Mesenteric fat pad (tissue), 1 donor: ENCODE results near the gene CUL7. TPM values are rescaled to one million over a fixed set of nuclear protein-coding genes. Genes with fewer than 3 reads are reported as not detected.
A peak's percentile ranks its signal among the peaks of the same experiment; 100 is the strongest.
"Not testable (repeated sequence)": the region's sequence is repeated elsewhere in the genome, so short reads cannot be mapped to it uniquely, and the experiment has no call there.

Experiments
- DNase-seq: peaks from one replicate; pipeline ENCODE4 v3.0.0-alpha.2; 2020; ENCODE audit warnings: low spot score
- long read RNA-seq: library from polyadenylated mRNA; unstranded; transcript quantifications from one replicate; pipeline ENCODE4 v2.0.0, GENCODE V29; 2020
- total RNA-seq: library from RNA; stranded (reverse); fragmentation: NEBNext Ultra II Directional; extraction: Animal tissue kit (Norgen Biotek cat#: 25700); gene quantifications from one replicate; pipeline ENCODE4 v1.2.1, GENCODE V29; 2021
- donor health status: DM: yes; HTN: yes; CAD: no.

CUL7 gene
- total RNA-seq, result 13.7 TPM
- long read RNA-seq, partial matches to known transcripts, result 6 of 15 reads
- long read RNA-seq, other reads (novel, unspliced or antisense), result 9 of 15 reads

DNA sequence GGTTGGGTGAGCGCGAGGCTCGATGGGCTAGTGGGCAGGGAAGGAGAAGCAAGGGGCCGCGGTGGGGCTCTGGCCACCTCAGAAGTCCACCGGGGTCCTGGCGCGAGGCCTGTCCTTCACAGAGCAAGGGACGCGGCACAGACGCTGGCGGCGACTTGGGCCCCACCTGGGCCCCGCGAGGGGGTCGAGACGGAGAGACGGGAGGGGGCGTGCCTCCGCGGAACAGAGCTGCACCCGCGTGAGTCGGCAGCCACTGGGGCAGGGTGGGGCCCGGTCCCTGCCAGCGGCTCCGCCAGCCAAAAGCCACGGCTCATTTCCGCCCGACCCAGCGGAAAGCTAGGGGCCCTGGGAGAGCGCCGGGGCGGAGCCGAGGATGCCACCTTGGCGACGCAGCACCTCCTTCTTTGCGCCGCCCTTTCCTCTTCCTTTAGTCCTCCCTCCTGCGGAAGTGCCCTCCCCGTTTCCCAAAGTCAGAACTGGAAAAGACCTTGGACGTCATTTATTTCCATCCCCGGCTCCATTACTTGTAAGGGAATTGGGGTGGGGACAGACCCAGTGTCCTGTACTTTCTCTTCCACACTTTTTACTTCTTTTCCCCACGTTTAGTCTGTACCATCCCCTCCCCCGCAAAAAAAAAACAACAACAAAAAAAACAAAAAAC lies at the start of gene CUL7:
TSS of gene CUL7 (minus strand) at position 307 of the 661 bp plus-strand sequence. CDS start 1,063 bp downstream, outside the sequence.
- DNase-seq, result peak; percentile 97

DNA sequence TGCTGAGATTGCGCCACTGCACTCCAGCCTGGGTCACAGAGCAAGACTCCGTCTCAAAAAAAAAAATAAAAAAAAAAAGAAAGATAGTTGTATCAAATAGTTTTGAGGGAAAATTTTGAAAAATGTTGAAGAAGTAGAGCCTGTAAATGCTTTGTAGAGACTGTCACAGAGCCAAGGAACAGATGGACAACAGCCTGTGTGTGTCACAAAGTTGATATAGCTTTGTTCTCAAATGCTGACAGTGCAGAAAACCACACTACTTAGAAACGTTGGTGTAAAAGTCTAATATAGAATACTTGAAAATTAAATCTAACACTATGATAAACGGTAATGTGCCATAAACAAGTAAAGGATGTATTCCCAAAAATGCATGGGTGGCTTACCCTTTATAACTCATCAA lies 47.8 kb upstream of the CUL7 start:
- no peak for DNase-seq

DNA sequence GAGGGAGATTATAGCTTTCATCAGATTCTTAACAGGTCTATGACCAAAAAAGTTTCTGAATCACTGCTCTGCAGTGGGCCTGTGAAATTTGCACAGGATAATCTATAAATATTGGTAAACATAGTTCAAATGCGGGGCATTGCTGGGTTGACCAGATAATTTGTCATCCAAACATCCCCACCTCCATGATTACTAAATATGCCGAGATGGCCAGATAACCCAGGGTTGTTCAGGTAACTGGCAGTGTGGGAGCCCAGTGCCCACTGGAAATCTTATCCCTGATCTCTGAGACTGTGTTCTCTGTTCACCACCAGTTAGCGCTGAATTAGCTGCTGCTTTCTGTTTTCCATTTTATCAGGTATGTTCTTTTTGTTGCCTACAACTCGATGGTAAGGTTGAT lies 43.9 kb upstream of the CUL7 start:
- DNase-seq, result no peak

DNA sequence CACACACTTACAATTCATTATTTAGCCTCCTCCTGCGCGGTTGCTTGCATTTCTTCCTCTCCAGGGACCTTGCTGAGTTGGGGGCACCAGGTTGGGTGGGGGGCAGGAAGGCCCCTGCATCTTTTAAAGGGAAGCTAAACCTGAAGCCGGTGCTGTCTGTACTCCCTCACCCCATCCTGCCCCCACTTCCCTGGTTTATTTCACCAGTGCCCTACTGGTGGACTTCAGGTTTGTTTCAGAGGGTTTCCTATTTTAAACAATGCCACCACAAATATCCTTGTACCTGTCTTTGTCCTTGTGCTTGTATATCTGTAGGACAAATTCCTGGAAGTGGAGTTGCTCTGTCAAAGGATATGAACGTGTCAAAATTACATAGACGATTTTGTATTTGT lies 43.4 kb upstream of the CUL7 start:
- no peak for DNase-seq

DNA sequence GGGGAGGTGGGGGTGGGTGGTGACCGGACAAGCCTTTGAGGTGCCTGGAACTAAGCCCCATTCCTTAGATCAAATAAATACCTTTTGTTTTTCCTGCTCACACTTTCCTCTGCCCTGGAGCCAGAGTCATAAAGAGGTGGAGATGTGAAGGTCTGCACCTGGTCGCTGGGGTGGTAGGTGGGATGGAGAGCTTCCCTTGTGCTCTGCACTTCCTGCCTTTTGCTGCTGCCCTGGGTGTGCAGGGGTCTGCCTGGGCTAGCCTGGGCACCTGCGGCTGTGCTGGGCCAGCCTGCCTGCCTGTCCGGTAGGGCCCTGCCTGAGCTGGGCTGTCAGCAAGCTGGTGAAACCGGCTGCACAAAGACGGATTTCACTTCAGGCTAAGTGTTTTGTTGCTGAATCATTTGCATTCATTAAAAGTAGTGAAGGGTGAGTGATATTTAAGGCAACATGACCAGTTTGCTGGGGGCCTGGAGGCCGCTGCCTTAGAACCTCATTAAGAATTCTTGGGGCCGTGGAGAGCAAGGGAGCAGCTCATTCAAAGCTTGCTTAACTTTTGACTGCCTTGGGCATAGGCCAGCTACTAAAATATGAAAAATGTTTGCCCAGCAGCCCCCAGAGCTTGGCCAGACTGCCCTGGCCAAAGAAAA lies 42.9 kb upstream of the CUL7 start:
- no peak for DNase-seq

DNA sequence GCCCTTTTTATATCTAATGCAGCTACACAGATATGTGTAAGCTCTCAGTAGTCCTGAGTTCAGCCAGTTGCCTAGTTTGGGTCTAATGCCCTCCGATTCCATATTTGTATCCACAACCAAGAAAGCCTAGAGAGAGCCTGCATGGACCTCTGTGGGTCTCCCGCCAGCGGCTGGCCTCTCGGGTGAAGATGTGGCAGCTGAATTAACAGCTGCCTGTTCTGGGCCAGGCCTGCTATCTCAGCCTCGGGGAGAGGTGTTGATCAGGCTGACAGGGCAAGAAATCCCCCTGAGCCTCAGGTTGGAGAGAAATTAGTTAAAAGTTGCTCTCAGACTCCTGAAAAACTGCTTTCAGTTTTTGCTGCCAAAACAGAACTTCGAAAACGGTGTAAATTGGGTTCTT lies 42.3 kb upstream of the CUL7 start:
- DNase-seq, result no peak

DNA sequence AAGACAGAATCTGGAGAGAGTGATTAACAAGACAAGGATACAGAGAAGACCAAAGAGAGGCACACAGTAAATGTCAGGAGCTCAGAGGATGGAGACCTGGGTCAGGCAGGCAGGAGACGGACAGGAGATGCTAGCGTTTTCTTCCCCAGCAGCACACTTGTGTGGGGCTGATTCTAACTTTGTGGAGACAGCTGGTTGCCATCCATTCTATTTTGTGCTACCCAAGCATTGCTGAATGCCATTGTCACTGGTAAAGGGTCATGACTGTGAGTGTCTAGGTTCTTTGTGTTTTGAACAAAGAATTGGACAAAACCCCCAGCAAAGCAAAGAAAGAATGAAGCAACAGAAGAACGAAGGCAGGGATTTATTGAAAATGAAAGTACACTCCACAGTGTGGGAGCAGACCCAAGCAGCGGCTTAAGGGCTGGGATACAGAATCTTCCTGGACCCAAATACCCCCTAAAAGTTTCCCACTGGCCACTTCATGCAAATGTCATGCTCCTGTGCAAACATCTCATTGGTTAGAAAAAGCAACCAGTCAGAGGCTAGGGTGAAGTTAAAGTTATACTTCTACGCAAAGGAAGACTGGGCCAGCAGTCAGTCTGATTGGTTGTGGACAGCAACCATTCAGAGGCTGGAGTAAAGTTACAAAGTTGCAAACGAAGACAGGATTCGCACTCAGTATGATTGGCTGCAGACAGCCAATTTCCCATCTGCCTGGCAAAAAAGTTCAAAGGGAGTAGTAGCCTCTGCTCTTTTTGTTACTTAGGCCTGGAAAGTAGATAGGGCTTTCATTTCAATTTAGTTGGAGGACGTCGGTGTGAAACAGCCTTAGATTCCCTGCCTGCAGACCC lies 40.0 kb upstream of the CUL7 start:
- no peak for DNase-seq

DNA sequence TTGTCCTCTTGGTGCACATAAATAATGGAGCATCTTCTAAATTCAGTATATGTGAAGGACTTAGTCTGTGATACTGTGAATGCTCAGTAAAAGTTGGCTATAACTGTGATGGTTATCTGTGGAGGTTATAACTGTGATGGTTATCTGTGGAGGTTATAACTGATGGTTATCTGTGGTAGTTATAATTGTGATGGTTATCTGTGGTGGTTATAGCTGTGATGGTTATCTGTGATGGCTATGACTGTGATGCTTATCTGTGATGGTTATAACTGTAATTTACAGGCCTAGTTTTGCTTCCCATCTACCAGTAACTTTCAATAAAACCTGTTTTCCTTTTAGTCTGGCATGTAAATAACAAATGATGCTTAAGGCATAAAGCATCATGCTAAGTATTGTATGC lies 39.0 kb upstream of the CUL7 start:
- DNase-seq, result no peak

DNA sequence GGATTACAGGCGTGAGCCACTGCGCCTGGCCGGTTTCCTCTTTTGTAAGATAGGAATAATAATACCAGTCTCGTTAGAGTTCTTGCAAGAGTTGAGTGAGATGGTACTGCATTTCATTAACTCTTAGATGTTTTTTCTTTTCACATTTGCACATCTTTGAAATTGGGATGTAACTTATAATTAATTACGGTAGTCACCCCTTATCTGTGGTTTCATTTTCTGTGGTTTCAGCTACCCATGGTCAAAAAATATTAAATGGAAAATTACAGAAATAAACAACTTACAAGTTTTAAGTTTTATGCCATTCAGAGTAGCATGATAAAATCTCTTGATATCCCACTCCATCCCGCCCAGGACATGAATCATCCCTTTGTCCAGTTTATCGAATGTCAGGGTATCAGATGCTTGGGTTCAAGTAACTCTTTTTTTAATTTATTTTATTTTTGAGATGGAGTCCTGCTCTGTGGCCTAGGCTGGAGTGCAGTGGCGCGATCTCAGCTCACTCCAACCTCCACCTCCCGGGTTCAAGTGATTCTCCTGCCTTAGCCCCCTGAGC lies 37.9 kb upstream of the CUL7 start:
- no peak for DNase-seq

DNA sequence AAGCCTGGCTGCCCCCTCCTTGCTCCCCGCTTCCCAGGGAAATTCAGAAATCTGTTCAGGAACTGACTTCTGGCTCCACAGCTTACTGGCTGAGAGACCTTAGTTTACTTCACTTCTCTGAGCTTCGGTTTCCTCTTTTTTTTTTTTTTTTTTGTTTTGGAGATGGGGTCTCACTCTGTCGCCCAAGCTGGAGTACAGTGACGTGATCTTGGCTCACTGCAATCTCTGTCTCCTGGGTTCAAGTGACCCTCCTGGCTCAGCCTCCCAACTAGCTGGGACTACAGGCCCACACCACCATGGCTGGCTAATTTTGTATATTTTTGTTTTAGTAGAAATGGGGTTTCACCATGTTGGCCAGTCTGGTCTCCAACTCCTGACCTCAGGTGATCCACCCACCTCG lies 37.4 kb upstream of the CUL7 start:
- DNase-seq, result no peak

DNA sequence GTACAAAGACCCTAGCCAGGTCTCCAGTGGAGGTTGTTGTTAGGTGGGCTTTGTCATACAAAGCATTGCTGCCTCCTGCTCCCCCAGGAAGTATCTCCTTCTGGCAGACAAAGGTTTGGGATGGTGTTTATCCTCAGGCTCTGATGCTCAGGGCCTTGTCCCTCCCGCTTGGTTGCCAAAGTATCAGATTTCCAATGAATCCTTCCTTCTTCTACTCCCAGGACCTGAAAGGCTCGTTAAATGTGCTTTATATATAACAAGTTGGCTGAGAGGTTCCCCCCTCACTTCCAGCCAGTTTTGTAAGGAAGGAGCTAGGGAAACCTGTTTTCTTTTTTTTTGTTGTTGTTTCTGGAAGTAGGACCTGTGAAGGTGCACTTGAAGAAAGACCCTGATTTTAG lies 36.9 kb upstream of the CUL7 start:
- no peak for DNase-seq

DNA sequence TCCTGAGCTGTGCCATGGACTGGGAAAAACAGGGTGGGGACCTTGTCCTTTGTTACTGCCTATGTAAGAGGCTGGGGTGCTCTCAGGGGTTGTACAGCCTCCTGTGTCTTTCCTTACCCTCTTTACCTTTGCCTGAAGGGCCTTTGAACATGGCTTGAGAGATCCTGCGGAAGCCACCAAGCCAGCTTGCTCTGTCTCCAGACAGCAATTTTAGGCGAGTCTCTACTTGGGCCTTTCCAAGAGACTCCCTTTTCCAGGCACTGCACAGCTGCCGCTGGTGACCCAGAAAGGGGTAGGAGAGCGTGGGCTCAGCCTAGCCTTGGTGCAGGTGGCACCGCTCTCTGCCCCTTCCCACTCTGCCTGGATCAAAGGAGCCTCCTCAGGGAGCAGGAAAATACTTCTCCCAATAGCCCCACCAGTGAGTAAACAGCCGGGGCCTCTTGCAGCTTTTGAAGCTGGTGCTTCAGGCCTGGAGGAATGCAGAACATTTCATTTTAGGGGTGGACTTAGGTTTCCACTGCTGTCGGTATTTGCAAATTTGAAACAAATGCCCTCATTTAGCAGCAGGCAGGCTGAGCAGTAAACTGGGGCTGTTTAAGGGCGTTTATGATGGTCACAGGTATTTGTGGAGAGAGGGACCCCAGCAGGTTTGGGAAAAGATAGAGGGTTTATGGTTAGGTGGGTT lies 36.4 kb upstream of the CUL7 start:
- no peak for DNase-seq

DNA sequence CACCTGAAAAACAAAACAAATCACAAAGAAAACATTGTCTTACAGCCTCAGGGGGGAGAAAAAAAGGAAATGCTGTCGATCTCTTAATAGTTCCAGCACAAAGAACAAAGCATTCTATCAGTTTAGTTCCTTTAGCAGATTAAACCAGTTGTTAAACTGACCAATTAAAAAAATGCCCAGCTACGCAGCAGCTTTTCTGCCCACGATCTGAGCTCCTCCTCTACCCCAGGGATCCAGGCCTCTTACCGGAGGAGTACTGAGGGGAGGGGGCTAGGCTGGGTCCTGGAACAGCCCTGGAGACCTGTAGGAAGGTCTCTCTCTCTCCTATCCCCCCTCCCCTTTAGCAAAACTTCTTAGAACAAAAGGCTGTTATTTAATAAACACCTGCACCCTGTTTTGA lies 35.8 kb upstream of the CUL7 start:
- no peak for DNase-seq

DNA sequence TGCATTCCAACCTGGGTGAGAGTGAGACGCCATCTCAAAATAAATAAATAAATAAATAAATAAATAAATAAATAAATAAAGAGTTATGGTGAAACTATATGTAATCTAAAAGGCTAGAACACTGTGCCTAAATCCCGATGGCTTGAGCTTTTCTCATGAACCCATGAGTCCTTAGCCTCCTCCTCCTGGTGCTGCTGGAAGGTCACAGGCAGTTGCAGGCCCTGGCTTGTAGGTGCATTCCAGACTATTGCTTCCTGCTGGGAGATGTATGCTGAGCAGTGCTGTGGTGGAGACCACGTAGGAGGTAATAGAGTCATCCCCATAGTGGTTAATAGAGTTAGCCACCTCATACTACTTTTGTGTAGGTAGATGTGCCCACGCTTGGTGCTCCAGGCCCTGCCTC lies 35.0 kb upstream of the CUL7 start:
- DNase-seq, result no peak

DNA sequence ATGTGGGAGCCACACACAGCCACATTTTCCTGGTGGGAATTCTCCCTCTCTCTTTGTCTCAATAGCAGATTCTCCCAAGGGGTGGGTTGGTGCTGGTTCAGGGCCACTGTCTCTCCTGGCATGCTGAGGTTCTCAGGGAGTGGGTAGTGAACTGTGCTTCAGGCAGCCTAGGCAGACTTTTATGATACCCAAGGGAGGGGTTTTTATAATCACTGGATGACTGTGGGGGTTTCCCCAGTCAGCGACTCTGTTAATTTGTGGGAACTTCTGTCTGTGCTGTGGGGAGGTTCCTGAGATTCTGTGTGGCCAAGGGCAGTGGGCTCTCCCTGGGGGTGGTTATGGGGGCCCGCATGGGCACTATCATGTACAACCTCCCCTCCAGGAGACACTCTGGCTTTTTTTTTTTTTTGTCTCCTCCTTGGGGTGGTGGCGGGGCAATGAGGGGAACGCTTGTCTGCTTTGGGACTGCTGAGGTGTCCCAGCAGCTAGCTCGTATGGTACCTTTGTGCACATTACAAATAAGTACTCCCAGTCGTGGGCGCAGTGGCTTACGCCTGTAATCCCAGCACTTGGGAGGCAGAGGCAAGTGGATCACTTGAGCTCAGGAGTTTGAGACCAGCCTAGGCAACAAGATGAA lies 32.5 kb upstream of the CUL7 start:
- no peak for DNase-seq

DNA sequence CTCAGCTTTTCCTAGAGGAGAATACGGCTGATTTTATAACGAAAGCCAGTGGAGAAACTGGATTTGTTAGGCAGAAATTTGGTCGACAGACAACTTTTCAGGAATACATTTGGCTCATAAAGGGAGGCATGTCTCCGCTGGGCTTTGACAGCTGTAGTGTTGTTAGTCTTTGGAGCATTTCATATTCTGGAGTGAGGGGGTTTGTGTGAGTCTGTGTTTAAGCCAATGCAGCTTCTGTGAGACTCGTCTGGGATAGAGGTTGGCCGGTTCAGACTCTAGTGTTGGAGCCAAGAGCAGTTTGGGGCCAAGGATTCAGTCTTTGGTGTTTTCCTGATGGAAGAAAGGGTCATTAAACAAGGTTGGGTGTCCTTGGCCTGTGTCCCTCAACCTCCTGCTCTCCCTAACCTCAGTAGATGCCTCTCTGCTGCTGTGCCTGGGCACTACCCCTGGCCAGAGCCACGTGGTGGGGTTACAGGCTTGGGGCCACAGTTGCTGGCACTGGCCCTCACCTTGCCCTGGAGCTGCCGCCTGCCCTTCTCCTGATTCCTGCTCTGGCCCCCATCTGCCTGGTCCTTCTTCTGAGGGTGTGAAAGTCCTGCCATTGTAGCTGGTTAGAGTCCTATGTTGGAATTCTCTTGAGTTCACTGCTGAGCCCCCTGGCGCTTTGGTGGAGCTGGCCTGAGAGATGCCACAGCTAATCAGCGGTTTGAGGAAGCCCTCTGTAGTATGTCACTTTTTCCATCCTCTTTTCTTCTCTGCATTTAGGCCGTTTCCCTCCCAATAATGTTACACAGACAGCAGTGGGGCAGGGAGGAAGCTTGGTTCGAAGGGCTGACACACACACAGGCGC lies 29.4 kb upstream of the CUL7 start:
- DNase-seq, result no peak

DNA sequence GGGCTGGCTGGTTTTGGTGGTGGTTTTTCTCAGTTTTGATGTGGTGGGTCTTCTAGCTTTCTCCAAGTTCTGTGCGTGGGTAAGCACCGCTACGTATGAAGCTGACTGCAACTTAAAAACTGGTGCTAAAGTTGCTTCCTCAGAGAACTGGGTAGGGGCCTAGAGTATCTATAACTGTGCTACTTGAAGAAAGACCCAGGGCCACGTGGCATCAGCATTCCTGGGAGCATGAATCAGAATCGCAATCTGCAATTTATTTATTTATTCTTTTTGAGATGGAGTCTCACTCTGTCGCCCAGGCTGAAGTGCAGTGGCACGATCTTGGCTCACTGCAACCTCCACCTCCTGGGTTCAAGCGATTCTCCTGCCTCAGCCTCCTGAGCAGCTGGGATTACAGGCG lies 28.3 kb upstream of the CUL7 start:
- DNase-seq, result not testable (repeated sequence)

DNA sequence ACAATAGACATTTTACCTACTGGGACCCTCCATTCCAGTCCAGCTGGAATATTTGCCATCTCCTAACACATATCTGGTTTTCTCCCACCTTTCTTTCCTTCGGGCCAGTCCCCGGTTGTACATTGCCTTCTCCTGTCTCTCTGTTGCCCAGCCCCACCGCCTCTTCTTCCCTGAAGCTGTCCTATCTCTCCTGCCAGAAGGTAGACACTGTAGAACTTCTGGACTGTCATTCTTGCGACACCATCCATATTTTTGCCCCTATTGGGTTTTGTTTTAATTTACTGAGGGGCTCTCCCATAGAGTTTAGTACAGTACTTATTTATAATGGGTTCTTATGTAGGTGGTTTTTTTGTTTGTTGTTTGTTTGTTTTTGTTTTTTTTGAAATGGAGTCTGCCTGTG lies 27.4 kb upstream of the CUL7 start:
- DNase-seq, result no peak

DNA sequence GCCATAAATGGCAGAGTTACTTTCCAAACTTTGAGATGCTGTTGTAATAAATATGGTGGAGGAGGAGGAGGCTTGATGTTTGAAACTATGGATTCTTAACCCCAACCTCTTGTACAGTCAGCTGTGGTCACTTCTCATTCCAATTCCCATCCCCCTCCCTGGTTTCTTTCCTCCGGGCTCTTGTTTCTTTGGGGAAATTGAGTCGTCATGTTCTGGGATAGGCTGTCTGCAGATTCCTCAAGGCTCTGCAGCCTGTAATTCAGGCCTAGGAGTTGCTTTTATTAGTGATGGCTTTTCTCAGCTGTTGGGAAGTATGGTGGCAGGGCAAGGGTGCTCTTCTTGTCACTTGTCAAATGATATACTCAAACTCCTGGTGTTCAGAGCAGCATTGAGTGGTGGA lies 25.0 kb upstream of the CUL7 start:
- DNase-seq, result no peak

DNA sequence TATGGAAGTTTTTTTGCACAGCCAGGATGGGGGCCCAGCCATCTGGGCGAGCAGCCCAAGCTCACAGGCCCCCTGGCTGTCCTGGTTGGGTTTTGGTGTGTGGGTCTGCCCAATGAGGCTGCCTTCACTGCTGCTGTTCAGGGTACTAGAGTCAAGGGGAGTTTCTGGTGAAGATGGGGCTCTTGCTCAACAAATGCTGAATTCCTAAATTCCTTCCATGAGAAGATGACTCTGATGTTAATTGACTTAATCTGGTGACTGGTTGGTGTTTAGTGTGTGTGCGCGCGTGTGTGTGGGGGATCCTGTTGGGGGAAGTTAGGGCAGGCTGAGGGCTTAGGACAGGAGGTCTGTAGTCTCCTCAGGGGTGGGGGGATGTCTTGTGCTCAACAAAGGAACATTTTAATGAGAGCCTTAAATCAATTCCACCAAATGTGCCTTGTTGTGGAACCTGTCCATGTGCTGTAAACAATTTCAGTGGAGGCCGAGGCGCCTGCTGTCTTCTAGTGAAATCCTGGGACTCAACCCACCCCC lies 24.4 kb upstream of the CUL7 start:
- no peak for DNase-seq
